ENCODE measurements around the gene EDA2R. TPM values are rescaled to one million over a fixed set of nuclear protein-coding genes. Genes with fewer than 3 reads are reported as not detected.

EDA2R gene
- total and polyA plus RNA-seq, 2 of the 8 experiments (the other 6 are each of a cell fraction or from before 2014, with no cell fraction given) = 5.0 to 7.0 TPM

DNA sequence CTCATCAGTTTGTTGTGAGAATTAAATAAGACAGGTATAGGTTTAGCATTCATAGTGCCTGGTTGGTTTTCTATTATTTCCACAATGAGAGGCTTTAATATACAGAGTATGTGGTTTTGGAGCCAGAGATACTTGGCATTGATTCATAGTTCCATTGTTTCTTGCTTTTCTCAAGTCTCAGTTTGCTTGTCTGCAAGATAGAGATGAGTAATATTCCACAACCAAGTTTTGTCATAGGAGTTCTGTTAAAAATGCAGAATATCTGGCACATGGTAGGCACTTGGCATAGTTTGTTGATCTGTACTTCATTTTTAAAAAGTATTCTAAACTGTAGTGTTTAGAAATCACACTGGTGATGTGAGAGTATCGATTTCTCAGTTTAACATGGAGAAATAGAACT, 37.5 kb upstream of the EDA2R start (continued):
- TF ChIP-seq NANOG (IDR thresholded peaks at IDR 0.05; ENCODE audit: insufficient read depth, low read depth, low read length, poor library complexity, severe bottlenecking) (no peak), ZNF274 (IDR thresholded peaks at IDR 0.05; ENCODE audit: borderline replicate concordance, extremely low read depth, low read length) (no peak), CTBP2 (IDR thresholded peaks at IDR 0.05; ENCODE audit: borderline replicate concordance, insufficient read depth, insufficient read length, low read length) (no peak), GTF2F1 (IDR thresholded peaks at IDR 0.05; ENCODE audit: borderline replicate concordance, low read depth, low read length) (no peak)

Data from H1 (cell line).